IMR-90 (cell line): ENCODE data around the gene TSEN54. TPM values are rescaled to one million over a fixed set of nuclear protein-coding genes. Genes with fewer than 3 reads are reported as not detected.

Experiments used
- ATAC-seq: fragments of 200-7000 bp; cut with Tn5 transposase; 2 replicates; pipeline ENCODE4 v1.9.1; 2020; ENCODE audit warnings: low read depth, mild to moderate bottlenecking, moderate library complexity
- BruUV-seq: library from RNA; stranded (reverse); fragments of 400-500 nt; replicated peaks from 2 replicates; lab custom pipeline; 2021; lab: Mats Ljungman, UMichigan
- CTCF ChIA-PET: fragments of 300-600 bp; formaldehyde crosslinking; extraction: SDS; loops from one replicate; lab custom pipeline; 2021; ENCODE audit warnings: antibody characterized with exemption; lab: Yijun Ruan, JAX
- POLR2A ChIA-PET: fragments of 300-600 bp; sonication (Branson Sonifier 250); formaldehyde crosslinking; loops from one replicate; lab custom pipeline; 2022; ENCODE audit warnings: antibody characterized with exemption; ENCODE audit not compliant: unreplicated experiment; lab: Charles Lee
- DNase-seq: peaks from one replicate; pipeline ENCODE4 v3.0.0; 2013
- H2AFZ ChIP-seq: replicated peaks from 2 replicates; pipeline ENCODE3; 2013; ENCODE audit warnings: low read length, mild to moderate bottlenecking; ENCODE audit not compliant: poor library complexity
- H2AK5ac ChIP-seq: 2 replicates; pipeline ENCODE4 v1.6.1; 2013; ENCODE audit warnings: low read depth, low read length, inconsistent platforms
- H2AK9ac ChIP-seq: replicated peaks from 2 replicates; pipeline ENCODE3; 2013; ENCODE audit warnings: mild to moderate bottlenecking, low read depth, low read length, moderate library complexity; ENCODE audit not compliant: poor library complexity
- H2BK120ac ChIP-seq: 2 replicates; pipeline ENCODE4 v1.6.1; 2013; ENCODE audit warnings: low read depth, low read length, inconsistent platforms
- H2BK15ac ChIP-seq: 3 replicates; pipeline ENCODE4 v1.6.1; 2013; ENCODE audit warnings: low read depth, low read length, inconsistent platforms
- H2BK20ac ChIP-seq: 2 replicates; pipeline ENCODE4 v1.6.1; 2013; ENCODE audit warnings: low read depth, mild to moderate bottlenecking, inconsistent platforms, low read length, moderate library complexity
- H2BK5ac ChIP-seq: 2 replicates; pipeline ENCODE4 v1.6.1; 2013; ENCODE audit warnings: mild to moderate bottlenecking, low read depth, low read length, inconsistent platforms; ENCODE audit not compliant: poor library complexity, severe bottlenecking
- H3K14ac ChIP-seq: replicated peaks from 2 replicates; pipeline ENCODE4 v1.6.1; 2013; ENCODE audit warnings: low read depth, low read length, inconsistent platforms
- H3K18ac ChIP-seq: 2 replicates; pipeline ENCODE4 v1.6.1; 2013; ENCODE audit warnings: low read depth, low read length, control low read depth
- H3K23ac ChIP-seq: 2 replicates; pipeline ENCODE4 v1.6.1; 2013; ENCODE audit warnings: low read depth, low read length, inconsistent platforms
- H3K27ac ChIP-seq: 2 replicates; pipeline ENCODE4 v1.5.1; 2013; ENCODE audit warnings: mild to moderate bottlenecking, control low read depth, low read length; ENCODE audit not compliant: insufficient read depth
- H3K27me3 ChIP-seq: 2 replicates; pipeline ENCODE4 v1.6.1; 2013; ENCODE audit warnings: low read length; ENCODE audit not compliant: control insufficient read depth, insufficient read depth
- H3K36me3 ChIP-seq: 2 replicates; pipeline ENCODE4 v1.6.1; 2013; ENCODE audit warnings: low read length, mixed read lengths; ENCODE audit not compliant: control insufficient read depth, insufficient read depth
- H3K4ac ChIP-seq: 2 replicates; pipeline ENCODE4 v1.6.1; 2013; ENCODE audit warnings: low read depth, low read length, inconsistent platforms
- H3K4me1 ChIP-seq: 2 replicates; pipeline ENCODE4 v1.6.1; 2013; ENCODE audit warnings: low read length, mixed read lengths; ENCODE audit not compliant: control insufficient read depth, insufficient read depth
- H3K4me2 ChIP-seq: 2 replicates; pipeline ENCODE4 v1.6.1; 2013; ENCODE audit warnings: low read depth, mild to moderate bottlenecking, control low read depth, low read length, moderate library complexity
- H3K4me3 ChIP-seq: 2 replicates; pipeline ENCODE4 v1.5.1; 2013; ENCODE audit warnings: low read depth, mild to moderate bottlenecking, control low read depth, low read length, moderate library complexity; ENCODE audit not compliant: insufficient read depth
- H3K56ac ChIP-seq: 2 replicates; pipeline ENCODE4 v1.6.1; 2013; ENCODE audit warnings: low read length, inconsistent platforms; ENCODE audit not compliant: insufficient read depth; ENCODE audit errors: extremely low read depth
- H3K79me1 ChIP-seq, 2 experiments: 2 replicates each; pipeline ENCODE4 v1.6.1; 2013; ENCODE audit warnings: low read length in 2 of 2, inconsistent platforms in 1 of 2, low read depth in 1 of 2
- H3K9ac ChIP-seq: 2 replicates; pipeline ENCODE4 v1.6.1; 2013; ENCODE audit warnings: low read depth, low read length, control low read depth
- H3K9me1 ChIP-seq: 2 replicates; pipeline ENCODE4 v1.6.1; 2013; ENCODE audit warnings: low read length, inconsistent platforms; ENCODE audit not compliant: insufficient read depth
- H3K9me3 ChIP-seq: 2 replicates; pipeline ENCODE4 v1.6.1; 2013; ENCODE audit warnings: low read length; ENCODE audit not compliant: control insufficient read depth, insufficient read depth
- H4K20me1 ChIP-seq: 2 replicates; pipeline ENCODE4 v1.6.1; 2013; ENCODE audit warnings: low read length, inconsistent platforms; ENCODE audit not compliant: insufficient read depth
- H4K5ac ChIP-seq: 2 replicates; pipeline ENCODE4 v1.6.1; 2013; ENCODE audit warnings: mild to moderate bottlenecking, low read depth, low read length, control low read depth
- H4K8ac ChIP-seq, 2 experiments: 2 replicates each; pipeline ENCODE4 v1.6.1; 2013; ENCODE audit warnings: low read depth in 2 of 2, low read length in 2 of 2, control low read depth in 1 of 2, inconsistent platforms in 1 of 2
- H4K91ac ChIP-seq: 2 replicates; pipeline ENCODE4 v1.6.1; 2013; ENCODE audit warnings: low read depth, low read length, inconsistent platforms; ENCODE audit not compliant: insufficient read depth
- CEBPB ChIP-seq: IDR thresholded peaks from 2 replicates; pipeline ENCODE4 v1.6.1; 2012; ENCODE audit warnings: low read depth, low read length, improper control_type of control experiment
- CHD1 ChIP-seq: IDR thresholded peaks from 2 replicates; pipeline ENCODE4 v1.6.1; 2012; ENCODE audit warnings: low read depth, low read length, improper control_type of control experiment
- CTCF ChIP-seq: conservative IDR thresholded peaks from 2 replicates; pipeline ENCODE4 v1.5.1; 2012; ENCODE audit warnings: mild to moderate bottlenecking, low read depth, low read length, improper control_type of control experiment
- FOS ChIP-seq: fragments of 150-350 bp; IDR thresholded peaks from 2 replicates; pipeline ENCODE4 v1.6.1; 2016; ENCODE audit warnings: low read depth, low read length
- MAFK ChIP-seq: IDR thresholded peaks from 2 replicates; pipeline ENCODE4 v1.6.1; 2012; ENCODE audit warnings: low read depth, low read length, improper control_type of control experiment
- MAZ ChIP-seq: IDR thresholded peaks from 2 replicates; pipeline ENCODE4 v1.6.1; 2012; ENCODE audit warnings: low read depth, mild to moderate bottlenecking, low read length, improper control_type of control experiment, moderate library complexity, borderline replicate concordance
- MXI1 ChIP-seq: IDR thresholded peaks from 2 replicates; pipeline ENCODE4 v1.6.1; 2012; ENCODE audit warnings: low read depth, mild to moderate bottlenecking, low read length, moderate library complexity, borderline replicate concordance
- NFE2L2 ChIP-seq: fragments of 150-350 bp; IDR thresholded peaks from 2 replicates; pipeline ENCODE4 v1.6.1; 2016; ENCODE audit warnings: low read depth, mild to moderate bottlenecking, low read length
- POLR2A ChIP-seq: IDR thresholded peaks from 2 replicates; pipeline ENCODE4 v1.6.1; 2012; ENCODE audit warnings: mild to moderate bottlenecking, low read depth, low read length
- RCOR1 ChIP-seq: IDR thresholded peaks from 2 replicates; pipeline ENCODE4 v1.6.1; 2012; ENCODE audit warnings: mild to moderate bottlenecking, low read length, improper control_type of control experiment; ENCODE audit not compliant: insufficient replicate concordance
- USF2 ChIP-seq: fragments of 150-350 bp; IDR thresholded peaks from 2 replicates; pipeline ENCODE4 v1.6.1; 2017; ENCODE audit warnings: mild to moderate bottlenecking, antibody characterized with exemption, low read length, low read depth
- WGBS, 2 experiments: methylation state at CpG; one replicate each; pipeline versions ENCODE4 v1.1.5 to v1.1.7; 2013; ENCODE audit warnings: missing lambda C conversion rate in 2 of 2; ENCODE audit not compliant: insufficient read length in 1 of 2; ENCODE audit errors: extremely low coverage in 2 of 2; 5-methylcytosine and 5-hydroxymethylcytosine counted together
- dilution Hi-C: fragments of 300-500 bp; cut with HindIII; formaldehyde crosslinking; loops from one replicate; pipeline ENCODE4 v1.14.3; 2018; ENCODE audit warnings: low sequenced_read_pairs; ENCODE audit not compliant: unreplicated experiment
- in situ Hi-C: fragments of 300-500 bp; cut with MboI; formaldehyde crosslinking; loops from 3 replicates; pipeline ENCODE4 v1.14.3; 2019; ENCODE audit warnings: low sequenced_read_pairs, inconsistent platforms, mixed read lengths
- intact Hi-C: fragments of 100-400 bp; cut with micrococcal nuclease; formaldehyde crosslinking; loops from 2 replicates; pipeline ENCODE4 v1.10.0; 2022
- polyA plus RNA-seq, 3 experiments: library from polyadenylated mRNA; depleted of rRNA; stranded (reverse); fragments of >200 nt; gene quantifications; 2 replicates each; pipeline ENCODE4 v1.2.3, GENCODE V29; 2012; ENCODE audit warnings: low replicate concordance in 1 of 3
- total RNA-seq: library from RNA; depleted of rRNA; stranded (reverse); fragments of >200 nt; gene quantifications from 2 replicates; pipeline ENCODE4 v1.2.3, GENCODE V29; 2012

Gene TSEN54
- total and polyA plus RNA-seq, 2 of the 4 experiments (the other 2 are of a cell fraction), result 7.2 to 14.9 TPM

- TF ChIP-seq CEBPB (no peak), POLR2A (no peak), RCOR1 (no peak), MAZ (no peak), CTCF (no peak), NFE2L2 (no peak), USF2 (no peak), MXI1 (no peak), MAFK (no peak), FOS (no peak), CHD1 (no peak)
- no peak overlapping the region for H2AK9ac ChIP-seq
- BruUV-seq, result TSS peak; percentile 80
- no peaks in the 10 kb centered on the region for H3K79me1 ChIP-seq
- H4K8ac ChIP-seq, result no peak overlapping the region
- no peak overlapping the region for H3K56ac ChIP-seq
- H2AK5ac ChIP-seq, result no peak overlapping the region
- 79% methylated on average over 4 of the region's 17 CpGs; no CpG with 5 or more reads in 1 of the 2 experiments for WGBS, 2 experiments
- ATAC-seq, result no peak
- H3K23ac ChIP-seq, result no peak overlapping the region
- DNase-seq, result no peak
- no peak overlapping the region for H3K18ac ChIP-seq
- peaks cover 41% of the 10 kb centered on the region for H3K36me3 ChIP-seq
- in situ Hi-C loops, result no loop called here
- H4K91ac ChIP-seq, result no peak overlapping the region
- no peak overlapping the region for H4K5ac ChIP-seq
- H3K27me3 ChIP-seq, result no peaks in the 10 kb centered on the region
- no peaks in the 10 kb centered on the region for H4K20me1 ChIP-seq
- no peak overlapping the region for H3K4me2 ChIP-seq
- no peaks in the 10 kb centered on the region for H3K9me1 ChIP-seq
- no peak overlapping the region for H3K27ac ChIP-seq
- no peak overlapping the region for H2AFZ ChIP-seq
- intact Hi-C loops, result no loop called here
- no peak overlapping the region for H3K14ac ChIP-seq
- POLR2A ChIA-PET, result interaction anchor here (0.5 kb wide), 1 partner anchor 15 kb away, joined by 3 read pairs; no protein-coding TSS in a partner anchor
- no peak overlapping the region for H3K9ac ChIP-seq
- H2BK120ac ChIP-seq, result no peak overlapping the region
- no peak overlapping the region for H3K4me3 ChIP-seq
- CTCF ChIA-PET, result no interaction called here
- H3K4ac ChIP-seq, result no peak overlapping the region
- no peaks in the 10 kb centered on the region for H3K9me3 ChIP-seq
- dilution Hi-C loops, result no loop called here
- H2BK5ac ChIP-seq, result no peak overlapping the region
- H3K4me1 ChIP-seq, result no peaks in the 10 kb centered on the region
- no peak overlapping the region for H2BK20ac ChIP-seq
- no peak overlapping the region for H2BK15ac ChIP-seq
These were observed 15.7 kb upstream of the TSEN54 start for GRCh38 chr17:75500419-75501216.
